SU-DHL-6 (cell line): Measurements from ENCODE around the gene CCDC9B.

ENCODE experiments used
- H2AFZ ChIP-seq: fragments of 200-600 bp; sonication (generic); 2 replicates; pipeline ENCODE4 v1.6.1; 2014; ENCODE audit warnings: low read depth, mild to moderate bottlenecking, moderate library complexity, mixed read lengths, antibody characterized with exemption, low read length; ENCODE audit not compliant: severe bottlenecking
- H3F3A ChIP-seq: fragments of 200-600 bp; shearing (Covaris generic); 2 replicates; pipeline ENCODE4 v1.6.0; 2016; ENCODE audit warnings: antibody characterized with exemption, mild to moderate bottlenecking; ENCODE audit not compliant: insufficient read depth
- H3K27ac ChIP-seq: fragments of 200-600 bp; sonication (generic); 2 replicates; pipeline ENCODE4 v1.5.1; 2016; ENCODE audit warnings: low read depth, mild to moderate bottlenecking, low read length, moderate library complexity, mixed read lengths
- H3K27me3 ChIP-seq: fragments of 200-600 bp; sonication (generic), shearing (Covaris generic); 2 replicates; pipeline ENCODE4 v1.6.0; 2014; ENCODE audit warnings: mild to moderate bottlenecking, low read length
- H3K36me3 ChIP-seq: fragments of 200-600 bp; sonication (generic); 2 replicates; pipeline ENCODE4 v1.6.1; 2014; ENCODE audit warnings: mild to moderate bottlenecking, low read length, mixed read lengths
- H3K4me2 ChIP-seq: fragments of 300-600, 200-600 bp; shearing (Covaris generic), sonication (generic); 2 replicates; pipeline ENCODE4 v1.6.0; 2014; ENCODE audit warnings: low read length, low read depth, mild to moderate bottlenecking; ENCODE audit not compliant: poor library complexity, severe bottlenecking
- H3K4me3 ChIP-seq: fragments of 200-600 bp; sonication (generic); 2 replicates; pipeline ENCODE4 v1.5.1; 2014; ENCODE audit warnings: antibody characterized with exemption, low read length, mild to moderate bottlenecking, mixed read lengths; ENCODE audit not compliant: insufficient read depth, poor library complexity, severe bottlenecking
- H3K79me2 ChIP-seq: fragments of 200-600 bp; sonication (generic); 2 replicates; pipeline ENCODE4 v1.6.1; 2014; ENCODE audit warnings: mild to moderate bottlenecking, low read length, moderate library complexity; ENCODE audit not compliant: insufficient read depth
- H3K9ac ChIP-seq: fragments of 200-600 bp; sonication (generic); 2 replicates; pipeline ENCODE4 v1.7.0; 2014; ENCODE audit warnings: mild to moderate bottlenecking, low read length
- H3K9me2 ChIP-seq: fragments of 200-600 bp; sonication (generic); replicated peaks from 2 replicates; pipeline ENCODE4 v1.6.1; 2014; ENCODE audit warnings: low read length; ENCODE audit not compliant: insufficient read depth
- H3K9me3 ChIP-seq: fragments of 200-600 bp; sonication (generic); 2 replicates; pipeline ENCODE4 v1.6.1; 2014; ENCODE audit warnings: low read length, mixed read lengths; ENCODE audit not compliant: insufficient read depth
- H4K20me1 ChIP-seq: fragments of 200-600 bp; sonication (generic); 2 replicates; pipeline ENCODE4 v1.6.1; 2014; ENCODE audit warnings: low read depth, mild to moderate bottlenecking, antibody characterized with exemption, low read length, moderate library complexity, mixed read lengths
- EZH2phosphoT487 ChIP-seq: fragments of 200-600 bp; sonication (generic), shearing (Covaris generic); conservative IDR thresholded peaks from 2 replicates; pipeline ENCODE4 v1.6.1; 2018; ENCODE audit warnings: mild to moderate bottlenecking, antibody characterized with exemption, low read length, moderate library complexity, mixed read lengths
- TF ChIP-seq, protein P1 (sequence below): fragments of 200-600 bp; sonication (generic); IDR thresholded peaks from one replicate; pipeline ENCODE4 v1.5.1; 2017; ENCODE audit warnings: antibody characterized with exemption, mild to moderate bottlenecking, low read length, moderate library complexity; ENCODE audit not compliant: insufficient read depth, poor library complexity, severe bottlenecking

CCDC9B gene

DNA sequence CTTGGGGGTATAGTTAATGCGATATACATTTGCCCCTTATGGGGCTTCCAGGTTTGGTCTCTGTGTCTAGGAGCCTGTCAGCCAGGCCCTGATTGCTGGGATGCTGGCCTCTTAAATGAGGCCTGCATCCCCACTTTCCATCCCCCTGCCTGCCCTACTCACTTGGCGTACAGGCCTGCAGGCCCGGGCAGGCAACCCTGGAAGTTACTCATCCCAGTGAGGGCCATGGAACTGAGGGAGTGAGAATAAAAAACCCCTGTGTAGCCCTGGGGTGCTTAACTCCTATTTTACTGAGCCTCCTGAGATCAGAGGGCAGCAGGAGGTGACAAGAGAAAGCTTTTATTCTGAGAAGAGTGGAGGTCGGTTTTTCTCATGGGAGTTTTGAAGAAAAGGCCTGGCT, 19.3 kb upstream of the CCDC9B start:
- H3K36me3 ChIP-seq: no peaks in the 10 kb centered on the region
- H3K79me2 ChIP-seq: no peaks in the 10 kb centered on the region
- H3K9me3 ChIP-seq: no peaks in the 10 kb centered on the region
- no peak overlapping the region for H2AFZ ChIP-seq
- H3F3A ChIP-seq: no peaks in the 10 kb centered on the region
- H3K9ac ChIP-seq: no peak overlapping the region
- H3K4me2 ChIP-seq: no peak overlapping the region
- no peak overlapping the region for H3K4me3 ChIP-seq
- no peaks in the 10 kb centered on the region for H4K20me1 ChIP-seq
- no peak overlapping the region for H3K27ac ChIP-seq
- no peaks in the 10 kb centered on the region for H3K9me2 ChIP-seq
- no peaks in the 10 kb centered on the region for H3K27me3 ChIP-seq
- TF ChIP-seq, protein P1, sequence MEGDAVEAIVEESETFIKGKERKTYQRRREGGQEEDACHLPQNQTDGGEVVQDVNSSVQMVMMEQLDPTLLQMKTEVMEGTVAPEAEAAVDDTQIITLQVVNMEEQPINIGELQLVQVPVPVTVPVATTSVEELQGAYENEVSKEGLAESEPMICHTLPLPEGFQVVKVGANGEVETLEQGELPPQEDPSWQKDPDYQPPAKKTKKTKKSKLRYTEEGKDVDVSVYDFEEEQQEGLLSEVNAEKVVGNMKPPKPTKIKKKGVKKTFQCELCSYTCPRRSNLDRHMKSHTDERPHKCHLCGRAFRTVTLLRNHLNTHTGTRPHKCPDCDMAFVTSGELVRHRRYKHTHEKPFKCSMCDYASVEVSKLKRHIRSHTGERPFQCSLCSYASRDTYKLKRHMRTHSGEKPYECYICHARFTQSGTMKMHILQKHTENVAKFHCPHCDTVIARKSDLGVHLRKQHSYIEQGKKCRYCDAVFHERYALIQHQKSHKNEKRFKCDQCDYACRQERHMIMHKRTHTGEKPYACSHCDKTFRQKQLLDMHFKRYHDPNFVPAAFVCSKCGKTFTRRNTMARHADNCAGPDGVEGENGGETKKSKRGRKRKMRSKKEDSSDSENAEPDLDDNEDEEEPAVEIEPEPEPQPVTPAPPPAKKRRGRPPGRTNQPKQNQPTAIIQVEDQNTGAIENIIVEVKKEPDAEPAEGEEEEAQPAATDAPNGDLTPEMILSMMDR: no peak
- TF ChIP-seq EZH2phosphoT487: no peak

DNA sequence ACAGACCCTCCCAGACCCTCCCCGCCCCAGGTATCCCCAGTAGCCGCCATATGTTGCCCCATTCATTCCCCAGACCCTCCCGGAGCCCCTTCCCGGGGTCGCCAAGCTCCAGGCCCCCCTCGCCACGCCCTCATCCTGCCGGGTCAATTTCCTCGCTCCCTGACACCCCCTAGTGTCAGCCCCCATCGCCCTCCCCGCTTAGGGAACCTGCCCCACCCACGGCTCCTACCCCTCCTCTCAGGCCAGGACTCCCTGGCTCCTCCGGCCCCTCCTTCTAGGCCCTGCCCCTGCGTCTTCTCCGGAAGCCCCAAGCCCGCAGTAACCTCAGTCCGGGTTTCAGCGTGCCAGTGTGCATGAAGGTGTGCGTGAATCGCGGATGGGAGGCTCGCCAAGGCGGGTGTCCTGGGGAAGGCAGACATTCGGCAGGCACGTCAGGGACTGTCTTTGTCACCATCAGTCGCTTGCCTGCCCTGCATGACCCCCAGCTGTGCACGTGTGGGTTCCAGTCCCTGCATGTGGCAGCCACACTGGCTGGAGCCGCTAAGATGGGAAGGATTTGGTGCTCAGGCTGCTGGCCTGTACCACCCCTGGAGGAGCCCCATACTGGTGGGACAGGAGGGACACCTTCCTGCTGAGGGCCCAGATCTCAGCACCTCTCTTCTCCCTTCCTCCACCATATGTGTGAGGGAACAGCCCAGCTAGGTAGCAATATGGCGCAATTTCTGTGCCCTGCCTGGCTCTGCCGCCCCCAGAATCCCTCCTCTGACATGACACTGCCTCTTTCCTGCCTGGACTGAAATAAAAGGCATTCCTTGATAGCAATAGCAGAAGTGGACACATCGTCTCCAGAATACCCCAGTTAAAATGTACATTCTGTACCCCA, 18.0 kb upstream of the CCDC9B start:
- no peak for TF ChIP-seq EZH2phosphoT487
- TF ChIP-seq, protein P1: peak; percentile 29
- no peaks in the 10 kb centered on the region for H4K20me1 ChIP-seq
- H2AFZ ChIP-seq: peak overlapping the region; percentile 72
- H3K36me3 ChIP-seq: no peaks in the 10 kb centered on the region
- H3K27ac ChIP-seq: no peak overlapping the region
- no peaks in the 10 kb centered on the region for H3K9me3 ChIP-seq
- no peaks in the 10 kb centered on the region for H3K9me2 ChIP-seq
- no peaks in the 10 kb centered on the region for H3K79me2 ChIP-seq
- H3K4me3 ChIP-seq: peak overlapping the region; percentile 78
- H3F3A ChIP-seq: no peaks in the 10 kb centered on the region
- peak overlapping the region; percentile 49 for H3K9ac ChIP-seq
- H3K4me2 ChIP-seq: peak overlapping the region; percentile 58
- H3K27me3 ChIP-seq: no peaks in the 10 kb centered on the region

DNA sequence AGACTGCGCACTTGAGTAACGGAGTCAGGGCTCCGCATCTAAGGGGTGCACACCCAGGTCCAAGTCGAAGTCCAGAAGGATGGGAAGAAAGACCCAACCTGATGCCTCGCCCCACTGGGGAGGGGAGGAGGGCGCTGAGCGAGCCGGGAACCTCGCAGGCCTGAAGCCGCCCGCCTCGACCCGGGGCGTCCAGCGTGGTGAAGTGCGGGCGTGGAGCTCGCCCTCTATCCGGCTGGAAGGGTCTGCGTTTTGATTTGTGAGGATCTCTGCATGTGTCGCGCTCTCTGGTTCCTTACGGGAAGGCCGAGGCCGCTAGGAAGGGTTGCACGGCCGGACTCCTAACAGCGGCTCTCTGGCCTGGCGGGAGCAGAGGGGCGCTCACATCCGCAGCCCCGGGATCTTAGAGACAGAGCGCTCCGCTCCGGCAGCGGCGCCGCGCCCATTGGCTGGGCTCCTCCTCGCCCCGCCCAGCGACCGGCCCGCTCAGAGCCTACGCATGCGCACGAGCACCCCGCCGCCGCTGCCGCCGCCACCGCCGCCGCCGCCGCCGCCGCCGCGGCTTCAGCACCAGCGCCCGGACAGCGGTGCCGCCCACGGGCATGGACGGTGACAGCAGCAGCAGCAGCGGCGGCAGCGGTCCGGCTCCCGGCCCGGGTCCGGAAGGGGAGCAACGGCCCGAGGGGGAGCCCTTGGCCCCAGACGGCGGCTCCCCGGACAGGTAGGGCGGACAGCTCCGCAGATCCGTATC, 17.2 kb upstream of the CCDC9B start, which contains the start of gene DISP2:
DISP2 (plus strand) TSS at position 497 of the 748 bp plus-strand sequence; CDS start at position 600, 103 bp downstream.
- TF ChIP-seq EZH2phosphoT487: no peak
- TF ChIP-seq, protein P1: no peak
- Histone ChIP-seq H3K36me3 (no peaks in the 10 kb centered on the region), H3K9ac (peak within 1 kb of the TSS; percentile 49), H2AFZ (peak within 1 kb of the TSS; percentile 78), H3F3A (no peaks in the 10 kb centered on the region), H3K9me2 (no peaks in the 10 kb centered on the region), H3K27me3 (no peaks in the 10 kb centered on the region), H3K27ac (no peak within 1 kb of the TSS), H3K4me2 (peak within 1 kb of the TSS; percentile 58), H3K9me3 (no peaks in the 10 kb centered on the region), H3K79me2 (no peaks in the 10 kb centered on the region), H4K20me1 (no peaks in the 10 kb centered on the region), H3K4me3 (peak within 1 kb of the TSS; percentile 78)
